ENCODE measurements around the gene FIS1.

DNA sequence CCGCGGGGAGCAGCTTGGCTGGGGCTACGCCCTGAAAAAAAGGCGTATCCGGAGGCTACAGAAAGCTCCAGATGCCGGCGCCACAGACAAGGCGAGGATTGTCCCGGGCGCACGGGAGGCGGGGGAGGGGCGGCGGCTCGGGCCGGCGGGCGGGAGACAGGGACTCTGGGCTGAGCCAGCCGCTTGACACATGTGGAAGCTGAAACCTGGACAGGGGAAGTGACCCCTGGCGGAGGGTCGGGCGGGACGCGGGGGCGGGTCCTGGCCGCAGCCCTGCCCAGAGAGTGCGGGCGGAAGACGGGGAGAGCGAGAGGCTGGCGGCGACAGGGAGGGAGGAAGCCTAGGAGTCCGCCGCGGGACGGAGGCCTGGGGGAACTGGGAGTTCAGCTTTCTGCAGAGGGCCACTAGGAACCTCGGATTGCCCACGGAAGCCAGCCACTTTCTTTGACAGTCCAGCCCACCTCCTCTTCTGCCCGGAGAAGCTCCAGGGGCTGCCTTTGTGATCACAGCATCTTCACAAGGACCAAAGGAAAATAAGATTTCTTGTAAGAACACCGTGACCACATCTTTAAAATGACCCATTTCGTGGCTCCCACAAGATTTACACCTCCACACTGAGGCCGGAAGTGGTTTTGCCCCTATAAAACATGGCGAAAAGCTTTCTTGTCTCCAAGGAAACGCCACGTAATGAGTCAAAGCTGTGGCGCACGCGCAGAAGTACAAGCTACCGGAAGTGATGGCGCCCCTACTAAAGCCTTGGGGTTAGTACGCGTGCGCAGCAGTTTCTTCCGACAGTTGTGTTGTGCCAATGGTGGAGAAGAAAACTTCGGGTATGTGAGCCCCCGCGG is 27.3 kb downstream of the FIS1 start, which contains the start of the genes PLOD3 and ZNHIT1:
- TF ChIP-seq CTCF (optimal IDR thresholded peaks at IDR 0.05 in 1 of 3, IDR thresholded peaks at IDR 0.05 in 1 of 3, conservative IDR thresholded peaks at IDR 0.05 in 1 of 3; ENCODE audit: extremely low read depth in 1 of 3, insufficient read depth in 2 of 3, low read length in 3 of 3) (peak in 1 of 3 experiments; percentile 22), EZH2 (IDR thresholded peaks at IDR 0.05; ENCODE audit: low read length) (no peak)
